GM10266 (cell line): ENCODE results near the gene FANCM.

ENCODE experiments used
- DNase-seq: peaks from one replicate; pipeline ENCODE4 v3.0.0; 2012; ENCODE audit errors: extremely low spot score
- CTCF ChIP-seq: IDR thresholded peaks from 2 replicates; pipeline ENCODE4 v1.5.1; 2012; ENCODE audit warnings: mild to moderate bottlenecking, low read depth; ENCODE audit not compliant: control insufficient read depth, insufficient read depth; ENCODE audit errors: missing control alignments

FANCM gene

GRCh38 chr14:45103806-45104205, 31.9 kb upstream of the FANCM start:
- TF ChIP-seq CTCF = no peak
- no peak for DNase-seq

GRCh38 chr14:45104561-45104960, 31.2 kb upstream of the FANCM start:
- no peak for DNase-seq
- no peak for TF ChIP-seq CTCF

GRCh38 chr14:45112896-45113781, 22.6 kb upstream of the FANCM start:
- TF ChIP-seq CTCF = no peak
- DNase-seq = no peak

GRCh38 chr14:45114327-45114726, 21.4 kb upstream of the FANCM start:
- TF ChIP-seq CTCF = no peak
- no peak for DNase-seq

GRCh38 chr14:45118594-45118993, 17.1 kb upstream of the FANCM start:
- DNase-seq = no peak

GRCh38 chr14:45120096-45120495, 15.6 kb upstream of the FANCM start:
- TF ChIP-seq CTCF = no peak
- DNase-seq = no peak

More at GRCh38 chr14:45118594-45118993, 17.1 kb upstream of the FANCM start:
- no peak for TF ChIP-seq CTCF

- no peak for TF ChIP-seq CTCF
- no peak for DNase-seq
These were observed 12.5 kb upstream of the FANCM start for GRCh38 chr14:45123271-45123670.
